CD14-positive monocyte (primary cell): ENCODE measurements around the gene VCL. TPM values are rescaled to one million over a fixed set of nuclear protein-coding genes. Genes with fewer than 3 reads are reported as not detected.

Experiments
- DNase-seq, 3 donors: peaks; one replicate each; pipeline ENCODE4 v3.0.0-alpha.2; 2011 to 2022
- H2AFZ ChIP-seq: 2 replicates; pipeline ENCODE4 v1.6.0; 2012; ENCODE audit warnings: mild to moderate bottlenecking, low read depth, low read length, inconsistent platforms; ENCODE audit not compliant: insufficient read depth, poor library complexity, severe bottlenecking
- H3K27ac ChIP-seq, 2 donors: 1 replicate in 1 of 2; 2 replicates in 1 of 2; pipeline ENCODE4 v1.5.1; 2012 to 2013; ENCODE audit warnings: low read length in 2 of 2, control low read depth in 1 of 2, inconsistent platforms in 1 of 2, low read depth in 1 of 2, mild to moderate bottlenecking in 1 of 2
- H3K27me3 ChIP-seq, 2 donors: one replicate each; pipeline versions ENCODE4 v1.6.0 to v1.6.1; 2011 to 2013; ENCODE audit warnings: low read length in 2 of 2; ENCODE audit not compliant: control insufficient read depth in 2 of 2, insufficient read depth in 2 of 2
- H3K36me3 ChIP-seq, 2 donors: replicated peaks in 1 of 2; 1 replicate in 1 of 2; 2 replicates in 1 of 2; pipeline versions ENCODE4 v1.5.1 to v1.6.1; 2012 to 2013; ENCODE audit warnings: low read length in 2 of 2, control low read depth in 1 of 2, inconsistent platforms in 1 of 2, mild to moderate bottlenecking in 1 of 2; ENCODE audit not compliant: insufficient read depth in 2 of 2, control insufficient read depth in 1 of 2
- H3K4me1 ChIP-seq, 2 donors: 1 replicate in 1 of 2; 2 replicates in 1 of 2; pipeline versions ENCODE4 v1.5.1 to v1.6.1; 2012 to 2013; ENCODE audit warnings: low read length in 2 of 2, control low read depth in 1 of 2, inconsistent platforms in 1 of 2, mild to moderate bottlenecking in 1 of 2, moderate library complexity in 1 of 2; ENCODE audit not compliant: insufficient read depth in 2 of 2, control insufficient read depth in 1 of 2
- H3K4me2 ChIP-seq: replicated peaks from 2 replicates; pipeline ENCODE3; 2012; ENCODE audit warnings: low read length, moderate library complexity, mild to moderate bottlenecking; ENCODE audit not compliant: poor library complexity, severe bottlenecking; ENCODE audit errors: extremely low read depth
- H3K4me3 ChIP-seq, 3 experiments: fragments of 200-600 bp in 1 of 3; sonication (generic) in 1 of 3; replicated peaks in 1 of 3; 1 replicate in 2 of 3; 2 replicates in 1 of 3; pipeline ENCODE4 v1.5.1; 2011 to 2013; ENCODE audit warnings: low read length in 3 of 3, mild to moderate bottlenecking in 3 of 3, control low read depth in 2 of 3, low read depth in 2 of 3, inconsistent platforms in 1 of 3, moderate library complexity in 1 of 3
- H3K79me2 ChIP-seq: 2 replicates; pipeline ENCODE4 v1.6.0; 2012; ENCODE audit warnings: mild to moderate bottlenecking, control low read depth, inconsistent platforms, low read length, moderate library complexity; ENCODE audit not compliant: insufficient read depth
- H3K9ac ChIP-seq: 2 replicates; pipeline ENCODE4 v1.6.0; 2017; ENCODE audit warnings: low read length, mild to moderate bottlenecking; ENCODE audit not compliant: insufficient read depth, poor library complexity, severe bottlenecking
- H3K9me3 ChIP-seq, 2 donors: replicated peaks in 1 of 2; 1 replicate in 1 of 2; 2 replicates in 1 of 2; pipeline versions ENCODE4 v1.5.1 to v1.6.1; 2012 to 2013; ENCODE audit warnings: low read length in 2 of 2, control low read depth in 1 of 2; ENCODE audit not compliant: control insufficient read depth in 1 of 2, insufficient read depth in 1 of 2
- H4K20me1 ChIP-seq: 2 replicates; pipeline ENCODE4 v1.6.0; 2012; ENCODE audit warnings: mild to moderate bottlenecking, low read length, control low read depth, moderate library complexity; ENCODE audit not compliant: insufficient read depth
- H3K27ac Mint-ChIP-seq, 7 donors: one replicate each; pipeline ENCODE4 v1.8.0; 2020; ENCODE audit warnings: mild to moderate bottlenecking in 7 of 7, mixed read lengths in 7 of 7, moderate library complexity in 6 of 7, inconsistent platforms in 2 of 7
- H3K27me3 Mint-ChIP-seq, 3 donors: one replicate each; pipeline ENCODE4 v1.8.0; 2021 to 2022; ENCODE audit warnings: low read depth in 3 of 3, mild to moderate bottlenecking in 3 of 3, mixed read lengths in 3 of 3, moderate library complexity in 3 of 3, inconsistent platforms in 1 of 3
- H3K36me3 Mint-ChIP-seq, 2 donors: one replicate each; pipeline ENCODE4 v1.8.0; 2020; ENCODE audit warnings: mixed read lengths in 2 of 2, inconsistent platforms in 1 of 2, mild to moderate bottlenecking in 1 of 2
- H3K4me1 Mint-ChIP-seq: one replicate; pipeline ENCODE4 v1.8.0; 2020; ENCODE audit warnings: mild to moderate bottlenecking, mixed read lengths
- H3K4me3 Mint-ChIP-seq, 2 donors: one replicate each; pipeline ENCODE4 v1.8.0; 2020; ENCODE audit warnings: mild to moderate bottlenecking in 2 of 2, mixed read lengths in 2 of 2, moderate library complexity in 1 of 2
- H3K9me3 Mint-ChIP-seq, 7 donors: one replicate each; pipeline ENCODE4 v1.8.0; 2020 to 2022; ENCODE audit warnings: mixed read lengths in 7 of 7, mild to moderate bottlenecking in 6 of 7, moderate library complexity in 6 of 7, inconsistent platforms in 2 of 7
- CTCF ChIP-seq: fragments of 200-600 bp; IDR thresholded peaks from one replicate; pipeline ENCODE4 v1.8.0; 2022; ENCODE audit warnings: antibody characterized with exemption, mild to moderate bottlenecking
- WGBS: methylation state at CpG from one replicate; pipeline ENCODE4 v1.1.5; 2013; ENCODE audit warnings: missing lambda C conversion rate; ENCODE audit not compliant: insufficient coverage; 5-methylcytosine and 5-hydroxymethylcytosine counted together
- intact Hi-C, 2 donors: fragments of 100-400 bp; cut with micrococcal nuclease; formaldehyde crosslinking; loops; one replicate each; pipeline versions ENCODE4 v1.15.0 to v1.15.1; 2023
- polyA plus RNA-seq, 3 donors: library from polyadenylated mRNA; depleted of rRNA in 1 of 3; unstranded in 2 of 3; stranded (reverse) in 1 of 3; fragments of 300-500 nt in 2 of 3; fragments of >200 nt in 1 of 3; fragmentation: Illumina TruSeq in 2 of 3; gene quantifications; 1 replicate in 2 of 3; 2 replicates in 1 of 3; pipeline ENCODE4 v1.2.3, GENCODE V29; 2012 to 2021

Gene VCL
- polyA plus RNA-seq, 3 donors: 39.1 to 68.4 (median 52.8) TPM

- WGBS: 73% methylated on average over 2 of the region's 3 CpGs
- H3K79me2 ChIP-seq: no peaks in the 10 kb centered on the region
- no peaks in the 10 kb centered on the region for H3K9me3 ChIP-seq
- H3K9me3 Mint-ChIP-seq: no peaks in the 10 kb centered on the region
- H3K27me3 ChIP-seq: no peaks in the 10 kb centered on the region
- no peak for DNase-seq
- peaks cover 91 to 98% of the 10 kb centered on the region in 2 donors for H3K36me3 ChIP-seq
- no peaks in the 10 kb centered on the region for H3K27me3 Mint-ChIP-seq
- H3K9ac ChIP-seq: no peak overlapping the region
- no peak overlapping the region for H3K4me2 ChIP-seq
- no peaks in the 10 kb centered on the region for H3K4me1 ChIP-seq
- peak overlapping the region in 1 of 2 donors; percentile 25 for H3K27ac ChIP-seq
- H3K4me1 Mint-ChIP-seq: no peaks in the 10 kb centered on the region
- intact Hi-C loops: no loop called here
- no peak overlapping the region for H3K4me3 ChIP-seq
- no peak overlapping the region for H3K4me3 Mint-ChIP-seq
- peaks cover 40% of the 10 kb centered on the region for H4K20me1 ChIP-seq
- no peak overlapping the region for H2AFZ ChIP-seq
- no peak for TF ChIP-seq CTCF
- peak overlapping the region in 1 of 7 donors; percentile 38 for H3K27ac Mint-ChIP-seq
- peaks cover 88 to 98% of the 10 kb centered on the region in 2 donors for H3K36me3 Mint-ChIP-seq
Observed at GRCh38 chr10:74122060-74122459, 124.1 kb downstream of the VCL start.

DNA sequence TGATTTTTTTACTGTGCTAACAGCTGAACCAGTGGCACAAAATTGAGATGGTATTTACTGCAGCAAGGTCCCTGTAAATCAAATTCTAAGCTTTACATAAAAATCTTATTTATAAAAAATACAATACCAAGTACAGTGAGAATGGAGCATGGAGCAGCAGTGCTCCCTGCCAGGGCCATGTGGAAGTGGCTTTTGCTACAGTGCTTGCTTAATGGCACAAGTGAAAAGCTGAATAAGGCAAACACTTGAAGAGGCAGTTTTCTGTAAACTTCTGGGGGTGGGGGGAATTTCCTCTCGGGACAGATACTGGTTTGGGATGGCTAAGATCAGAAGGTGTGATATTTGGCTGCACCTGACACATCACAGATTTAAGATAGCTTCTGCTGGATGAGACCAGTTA is 125.2 kb downstream of the VCL start:
- no peak for DNase-seq
- Mint-ChIP-seq H3K27ac (peak overlapping the region in 2 of 7 donors; percentile 38 to 69), H3K4me3 (no peak overlapping the region), H3K36me3 (peaks cover 81 to 98% of the 10 kb centered on the region in 2 donors), H3K9me3 (no peaks in the 10 kb centered on the region), H3K4me1 (no peaks in the 10 kb centered on the region), H3K27me3 (no peaks in the 10 kb centered on the region)
- no peak overlapping the region for H3K4me3 ChIP-seq
- peaks cover 29% of the 10 kb centered on the region for H4K20me1 ChIP-seq
- no peak for TF ChIP-seq CTCF
- no peaks in the 10 kb centered on the region for H3K79me2 ChIP-seq
- H3K36me3 ChIP-seq: peaks cover 83 to 98% of the 10 kb centered on the region in 2 donors
- no peak overlapping the region for H3K9ac ChIP-seq
- no peaks in the 10 kb centered on the region for H3K9me3 ChIP-seq
- H3K4me1 ChIP-seq: no peaks in the 10 kb centered on the region
- no peak overlapping the region for H3K4me2 ChIP-seq
- no peak overlapping the region for H2AFZ ChIP-seq
- no peaks in the 10 kb centered on the region for H3K27me3 ChIP-seq
- intact Hi-C loops: no loop called here
- WGBS: no CpG with 5 or more reads among the region's 1 CpG
- peak overlapping the region in 1 of 2 donors; percentile 25 for H3K27ac ChIP-seq
